Body of pancreas (tissue), 4 donors: ENCODE results near the gene TFIP11.

Source experiments
- CTCF ChIP-seq, 7 experiments: fragments of 450-650 bp in 4 of 7; fragments of 200-600 bp in 3 of 7; sonication (generic) in 3 of 7; IDR thresholded peaks; one replicate each; pipeline ENCODE4 v1.5.1; 2016 to 2019; ENCODE audit warnings: antibody characterized with exemption in 7 of 7
- POLR2A ChIP-seq, 3 donors: fragments of 450-650 bp; IDR thresholded peaks; one replicate each; pipeline ENCODE4 v1.6.1; 2016; ENCODE audit warnings: antibody characterized with exemption in 3 of 3, mild to moderate bottlenecking in 2 of 3

- TF ChIP-seq CTCF (IDR thresholded peaks at IDR 0.05): no peak
- no peak for TF ChIP-seq POLR2A (IDR thresholded peaks at IDR 0.05)
Observed at GRCh38 chr22:26443901-26444690, 68.2 kb downstream of the TFIP11 start.
